Calu3 (cell line): ENCODE measurements around the gene GALC. TPM values are rescaled to one million over a fixed set of nuclear protein-coding genes. Genes with fewer than 3 reads are reported as not detected.

Experiments used
- BruUV-seq: library from RNA; stranded (reverse); fragments of 400-500 nt; replicated peaks from 2 replicates; lab custom pipeline; 2021; lab: Mats Ljungman, UMichigan
- CTCF ChIA-PET: fragments of 300-600 bp; sonication (Branson Sonifier 250); formaldehyde crosslinking; loops from one replicate; lab custom pipeline; 2022; ENCODE audit warnings: antibody characterized with exemption; lab: Charles Lee
- DNase-seq: peaks from one replicate; pipeline ENCODE4 v3.0.0; 2022
- H3K27ac Mint-ChIP-seq: one replicate; pipeline ENCODE4 v1.8.0; 2022; ENCODE audit warnings: mixed read lengths; ENCODE audit not compliant: unreplicated experiment
- H3K27me3 Mint-ChIP-seq: one replicate; pipeline ENCODE4 v1.8.0; 2022; ENCODE audit warnings: mixed read lengths; ENCODE audit not compliant: unreplicated experiment
- H3K36me3 Mint-ChIP-seq: one replicate; pipeline ENCODE4 v1.8.0; 2022; ENCODE audit warnings: mild to moderate bottlenecking, moderate library complexity, mixed read lengths; ENCODE audit not compliant: insufficient read depth, unreplicated experiment
- H3K4me1 Mint-ChIP-seq: one replicate; pipeline ENCODE4 v1.8.0; 2022; ENCODE audit warnings: mild to moderate bottlenecking, low read depth, mixed read lengths; ENCODE audit not compliant: unreplicated experiment
- H3K4me3 Mint-ChIP-seq: one replicate; pipeline ENCODE4 v1.8.0; 2022; ENCODE audit warnings: mild to moderate bottlenecking, low read depth, moderate library complexity, mixed read lengths; ENCODE audit not compliant: unreplicated experiment
- H3K9me3 Mint-ChIP-seq: one replicate; pipeline ENCODE4 v1.8.0; 2022; ENCODE audit warnings: low read depth, mixed read lengths; ENCODE audit not compliant: unreplicated experiment
- CTCF ChIP-seq: fragments of 200-600 bp; IDR thresholded peaks from one replicate; pipeline ENCODE4 v1.8.0; 2022; ENCODE audit warnings: antibody characterized with exemption; ENCODE audit not compliant: unreplicated experiment
- intact Hi-C: fragments of 100-400 bp; cut with micrococcal nuclease; formaldehyde crosslinking; loops from one replicate; pipeline ENCODE4 v1.10.0; 2022; ENCODE audit not compliant: unreplicated experiment
- total RNA-seq: library from RNA; stranded (reverse); gene quantifications from 2 replicates; pipeline ENCODE4 v1.2.3, GENCODE V29; 2022

The GALC gene
- total RNA-seq, 1 experiment from 2014 or later, result 19.3 TPM

- CTCF ChIA-PET, result interaction anchor here (0.7 to 1.6 kb wide), 6 partner anchors 10 to 607 kb away, joined by 3 to 7 read pairs (median 4); no protein-coding TSS in a partner anchor
- Mint-ChIP-seq H3K4me1 (no peaks in the 10 kb centered on the region), H3K27me3 (no peaks in the 10 kb centered on the region), H3K36me3 (no peaks in the 10 kb centered on the region), H3K27ac (no peak overlapping the region), H3K4me3 (no peak overlapping the region), H3K9me3 (no peaks in the 10 kb centered on the region)
- DNase-seq, result peak; percentile 4
- intact Hi-C loops, result loop anchor here (2.0 to 5.0 kb wide), 4 partner anchors 222 to 434 kb away; no protein-coding TSS in a partner anchor
- no peak for TF ChIP-seq CTCF
- no TSS peak for BruUV-seq
These were observed 47.9 kb downstream of the GALC start for GRCh38 chr14:87944987-87945604.

- Mint-ChIP-seq H3K36me3 (no peaks in the 10 kb centered on the region), H3K9me3 (no peaks in the 10 kb centered on the region), H3K27ac (no peak overlapping the region), H3K4me3 (no peak overlapping the region), H3K27me3 (no peaks in the 10 kb centered on the region), H3K4me1 (no peaks in the 10 kb centered on the region)
- CTCF ChIA-PET, result no interaction called here
- BruUV-seq, result no TSS peak
- intact Hi-C loops, result no loop called here
- no peak for TF ChIP-seq CTCF
- DNase-seq, result no peak
These were observed 52.1 kb downstream of the GALC start for GRCh38 chr14:87940894-87941293.

GRCh38 chr14:87940382-87940781 is 52.6 kb downstream of the GALC start:
- no peak for DNase-seq
- Mint-ChIP-seq H3K4me3 (no peak overlapping the region), H3K27ac (no peak overlapping the region), H3K27me3 (no peaks in the 10 kb centered on the region), H3K4me1 (no peaks in the 10 kb centered on the region), H3K9me3 (no peaks in the 10 kb centered on the region), H3K36me3 (no peaks in the 10 kb centered on the region)
- intact Hi-C loops, result no loop called here
- CTCF ChIA-PET, result no interaction called here
- TF ChIP-seq CTCF, result no peak
- BruUV-seq, result no TSS peak

- no peaks in the 10 kb centered on the region for H3K4me1 Mint-ChIP-seq
- H3K4me3 Mint-ChIP-seq, result no peak overlapping the region
- TF ChIP-seq CTCF, result no peak
- no peak for DNase-seq
- peaks cover under 1% of the 10 kb centered on the region for H3K9me3 Mint-ChIP-seq
- H3K27ac Mint-ChIP-seq, result no peak overlapping the region
- intact Hi-C loops, result no loop called here
- no peaks in the 10 kb centered on the region for H3K36me3 Mint-ChIP-seq
- no TSS peak for BruUV-seq
- CTCF ChIA-PET, result interaction anchor here (0.8 kb wide), 1 partner anchor 9 kb away, joined by 3 read pairs; no protein-coding TSS in a partner anchor
- no peaks in the 10 kb centered on the region for H3K27me3 Mint-ChIP-seq
These were observed 57.1 kb downstream of the GALC start for GRCh38 chr14:87935886-87936285.
